MM.1S (cell line): Measurements from ENCODE around the gene TMEM256.

ENCODE experiments used
- DNase-seq: peaks from one replicate; pipeline ENCODE4 v3.0.0-alpha.2; 2015
- H2AFZ ChIP-seq: fragments of 300-600 bp; sonication (generic); 2 replicates; pipeline ENCODE4 v1.6.0; 2016; ENCODE audit warnings: antibody characterized with exemption, low read length
- H3F3A ChIP-seq: fragments of 300-600 bp; sonication (generic); 2 replicates; pipeline ENCODE4 v1.6.1; 2016; ENCODE audit warnings: mild to moderate bottlenecking, antibody characterized with exemption, low read length, moderate library complexity, mixed read lengths; ENCODE audit not compliant: insufficient read depth
- H3K27ac ChIP-seq: fragments of 300-600 bp; sonication (generic); 2 replicates; pipeline ENCODE4 v1.5.1; 2016; ENCODE audit warnings: mild to moderate bottlenecking, low read length
- H3K27me3 ChIP-seq: fragments of 300-600 bp; sonication (generic); replicated peaks from 2 replicates; pipeline ENCODE4 v1.6.0; 2016; ENCODE audit warnings: low read length; ENCODE audit not compliant: insufficient read depth
- H3K36me3 ChIP-seq: fragments of 300-600 bp; sonication (generic); replicated peaks from 2 replicates; pipeline ENCODE4 v1.6.1; 2016; ENCODE audit warnings: mild to moderate bottlenecking, low read length, mixed read lengths; ENCODE audit not compliant: insufficient read depth
- H3K4me1 ChIP-seq: fragments of 300-600 bp; sonication (generic); 2 replicates; pipeline ENCODE4 v1.6.1; 2016; ENCODE audit warnings: low read length, mixed read lengths
- H3K4me2 ChIP-seq: fragments of 300-600 bp; sonication (generic); 2 replicates; pipeline ENCODE4 v1.6.0; 2016; ENCODE audit warnings: low read depth, low read length
- H3K4me3 ChIP-seq: fragments of 300-600 bp; sonication (generic); 2 replicates; pipeline ENCODE4 v1.5.1; 2016; ENCODE audit warnings: low read length, mixed read lengths
- H3K79me2 ChIP-seq: fragments of 300-600 bp; sonication (generic); 2 replicates; pipeline ENCODE4 v1.6.1; 2016; ENCODE audit warnings: mixed run types, low read length, mixed read lengths
- H3K9ac ChIP-seq: fragments of 300-600 bp; sonication (generic); 2 replicates; pipeline ENCODE4 v1.6.1; 2016; ENCODE audit warnings: low read length, mixed read lengths
- H3K9me2 ChIP-seq: fragments of 300-600 bp; sonication (generic); replicated peaks from 2 replicates; pipeline ENCODE4 v1.6.1; 2016; ENCODE audit warnings: mild to moderate bottlenecking, low read length, mixed read lengths; ENCODE audit not compliant: insufficient read depth
- H3K9me3 ChIP-seq: fragments of 300-600 bp; sonication (generic); replicated peaks from 2 replicates; pipeline ENCODE4 v1.6.1; 2016; ENCODE audit warnings: mild to moderate bottlenecking, low read length, mixed read lengths; ENCODE audit not compliant: insufficient read depth
- H4K20me1 ChIP-seq: fragments of 300-600 bp; sonication (generic); 2 replicates; pipeline ENCODE4 v1.6.1; 2016; ENCODE audit warnings: mild to moderate bottlenecking, low read length, moderate library complexity, mixed read lengths; ENCODE audit not compliant: insufficient read depth
- EZH2 ChIP-seq: fragments of 300-600 bp; sonication (generic); optimal IDR thresholded peaks from 2 replicates; pipeline ENCODE3; 2017; ENCODE audit warnings: low read depth, mild to moderate bottlenecking, antibody characterized with exemption, low read length, mixed read lengths
- EZH2phosphoT487 ChIP-seq: fragments of 300-600 bp; sonication (generic); IDR thresholded peaks from 2 replicates; pipeline ENCODE4 v1.6.1; 2018; ENCODE audit warnings: antibody characterized with exemption, low read length
- TF ChIP-seq, protein P1 (sequence below): fragments of 300-600 bp; sonication (generic); IDR thresholded peaks from 2 replicates; pipeline ENCODE4 v1.5.1; 2016; ENCODE audit warnings: antibody characterized with exemption, low read length, mixed read lengths

TMEM256 gene

DNA sequence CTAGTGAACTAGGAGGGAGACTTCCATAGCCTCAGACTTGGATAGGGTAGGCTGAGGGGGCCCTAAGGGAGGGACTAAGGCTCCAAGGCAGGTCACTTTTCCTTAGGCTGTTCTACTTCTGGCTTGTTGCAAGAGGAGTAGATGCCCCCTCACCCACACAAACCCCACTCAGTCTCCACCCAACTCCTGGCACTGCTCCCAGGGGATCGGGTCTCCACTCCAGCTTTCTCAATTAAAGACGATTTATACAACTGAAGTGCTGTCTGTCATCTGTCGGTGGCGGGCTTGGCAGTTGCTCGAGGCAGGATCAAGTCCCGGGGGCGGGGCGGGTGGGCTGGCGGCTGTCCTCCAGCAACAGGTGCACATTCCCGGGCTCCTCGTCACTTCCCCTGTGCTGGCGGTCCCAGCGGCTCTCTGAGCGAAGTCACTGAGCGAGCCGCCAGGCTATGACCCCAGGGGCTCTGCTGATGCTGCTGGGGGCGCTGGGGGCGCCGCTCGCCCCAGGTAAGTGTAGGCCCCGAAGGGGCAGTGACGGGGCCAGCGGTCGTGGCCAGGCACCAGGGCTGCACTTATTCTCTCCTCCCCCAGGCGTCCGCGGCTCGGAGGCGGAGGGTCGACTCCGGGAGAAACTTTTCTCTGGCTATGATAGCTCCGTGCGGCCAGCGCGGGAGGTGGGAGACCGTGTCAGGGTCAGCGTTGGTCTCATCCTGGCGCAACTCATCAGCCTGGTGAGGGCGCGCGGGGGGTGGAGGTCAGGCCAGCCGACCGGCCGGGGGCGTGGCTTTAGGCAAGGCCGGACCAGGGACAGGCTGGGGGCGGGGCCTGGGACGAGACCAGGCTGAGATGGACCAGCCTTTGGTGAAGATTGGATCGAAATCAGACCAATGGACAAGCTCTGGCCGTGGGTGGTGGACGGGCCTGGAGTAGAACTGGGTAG, 41.1 kb upstream of the TMEM256 start, which contains the start of gene CHRNB1:
TSS of gene CHRNB1 (plus strand) at position 380 of the 937 bp plus-strand sequence. CDS start at position 447, 67 bp downstream.
- H3K27ac ChIP-seq, result no peak within 1 kb of the TSS
- H3K4me1 ChIP-seq, result no peaks in the 10 kb centered on the region
- no peak for DNase-seq
- no peak for TF ChIP-seq EZH2phosphoT487
- no peak for TF ChIP-seq EZH2
- TF ChIP-seq, protein P1, sequence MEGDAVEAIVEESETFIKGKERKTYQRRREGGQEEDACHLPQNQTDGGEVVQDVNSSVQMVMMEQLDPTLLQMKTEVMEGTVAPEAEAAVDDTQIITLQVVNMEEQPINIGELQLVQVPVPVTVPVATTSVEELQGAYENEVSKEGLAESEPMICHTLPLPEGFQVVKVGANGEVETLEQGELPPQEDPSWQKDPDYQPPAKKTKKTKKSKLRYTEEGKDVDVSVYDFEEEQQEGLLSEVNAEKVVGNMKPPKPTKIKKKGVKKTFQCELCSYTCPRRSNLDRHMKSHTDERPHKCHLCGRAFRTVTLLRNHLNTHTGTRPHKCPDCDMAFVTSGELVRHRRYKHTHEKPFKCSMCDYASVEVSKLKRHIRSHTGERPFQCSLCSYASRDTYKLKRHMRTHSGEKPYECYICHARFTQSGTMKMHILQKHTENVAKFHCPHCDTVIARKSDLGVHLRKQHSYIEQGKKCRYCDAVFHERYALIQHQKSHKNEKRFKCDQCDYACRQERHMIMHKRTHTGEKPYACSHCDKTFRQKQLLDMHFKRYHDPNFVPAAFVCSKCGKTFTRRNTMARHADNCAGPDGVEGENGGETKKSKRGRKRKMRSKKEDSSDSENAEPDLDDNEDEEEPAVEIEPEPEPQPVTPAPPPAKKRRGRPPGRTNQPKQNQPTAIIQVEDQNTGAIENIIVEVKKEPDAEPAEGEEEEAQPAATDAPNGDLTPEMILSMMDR, result no peak
- H2AFZ ChIP-seq, result no peak within 1 kb of the TSS
- no peaks in the 10 kb centered on the region for H3K9me2 ChIP-seq
- no peaks in the 10 kb centered on the region for H4K20me1 ChIP-seq
- no peak within 1 kb of the TSS for H3K4me3 ChIP-seq
- no peaks in the 10 kb centered on the region for H3F3A ChIP-seq
- no peaks in the 10 kb centered on the region for H3K79me2 ChIP-seq
- H3K4me2 ChIP-seq, result peak within 1 kb of the TSS; percentile 52; the same call in 1 of the 2 replicates
- no peaks in the 10 kb centered on the region for H3K36me3 ChIP-seq
- no peak within 1 kb of the TSS for H3K9ac ChIP-seq
- H3K9me3 ChIP-seq, result no peaks in the 10 kb centered on the region
- peaks cover 88% of the 10 kb centered on the region for H3K27me3 ChIP-seq

DNA sequence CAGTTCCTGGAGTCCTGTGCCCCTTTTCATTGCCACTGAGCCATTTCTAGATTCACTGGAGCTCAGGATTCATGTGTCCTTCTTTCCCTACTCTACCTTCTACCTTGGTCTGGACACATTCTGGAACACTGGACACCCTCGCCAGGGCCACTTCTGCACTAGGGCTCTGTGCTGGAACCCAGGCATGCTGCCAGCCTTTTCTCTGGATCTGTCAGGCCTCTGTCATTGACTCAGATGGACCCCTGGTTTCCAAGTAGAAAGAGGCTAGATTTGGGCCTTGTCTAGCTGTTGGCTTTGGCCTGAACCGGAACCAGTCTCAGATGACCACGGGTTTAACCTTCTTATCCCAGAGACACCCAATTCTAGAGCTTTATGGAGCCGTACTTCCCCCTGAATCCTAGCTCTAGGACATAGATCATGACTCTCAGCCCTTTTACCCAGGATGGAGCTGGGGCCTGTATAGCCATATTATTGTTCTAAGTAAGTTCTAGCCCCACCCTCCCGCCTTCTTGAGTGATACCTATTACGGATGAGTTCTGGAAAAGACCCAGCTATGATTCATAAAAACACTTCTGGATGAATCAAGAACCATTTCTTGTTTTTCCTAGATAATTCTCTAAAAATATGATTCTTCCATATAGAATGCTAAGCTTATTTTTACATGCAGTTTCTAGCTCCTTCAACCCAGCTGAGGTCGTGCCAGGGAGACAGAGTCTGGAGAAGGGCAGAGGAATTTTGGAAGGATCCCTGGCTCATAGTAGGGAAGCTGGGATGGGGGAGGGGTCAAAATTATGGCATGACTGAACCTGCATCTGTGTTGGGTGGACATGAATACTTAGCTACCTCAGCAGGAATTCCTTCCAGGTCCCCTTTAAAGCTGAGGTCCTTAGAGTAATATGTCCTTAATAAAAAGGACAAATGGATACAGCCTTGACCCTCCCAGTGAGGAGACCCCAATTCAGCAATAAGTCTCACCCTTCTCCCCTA, 39.9 kb upstream of the TMEM256 start:
- Histone ChIP-seq H4K20me1 (no peaks in the 10 kb centered on the region), H3K9me3 (no peaks in the 10 kb centered on the region), H3F3A (no peaks in the 10 kb centered on the region), H3K79me2 (no peaks in the 10 kb centered on the region), H3K27me3 (peaks cover 94% of the 10 kb centered on the region), H3K4me3 (no peak overlapping the region), H3K9me2 (no peaks in the 10 kb centered on the region), H3K4me2 (no peak overlapping the region), H3K9ac (no peak overlapping the region), H3K4me1 (no peaks in the 10 kb centered on the region), H3K36me3 (no peaks in the 10 kb centered on the region), H2AFZ (no peak overlapping the region), H3K27ac (no peak overlapping the region)
- DNase-seq, result no peak
- TF ChIP-seq, protein P1, result no peak
- TF ChIP-seq EZH2, result no peak
- TF ChIP-seq EZH2phosphoT487, result no peak

DNA sequence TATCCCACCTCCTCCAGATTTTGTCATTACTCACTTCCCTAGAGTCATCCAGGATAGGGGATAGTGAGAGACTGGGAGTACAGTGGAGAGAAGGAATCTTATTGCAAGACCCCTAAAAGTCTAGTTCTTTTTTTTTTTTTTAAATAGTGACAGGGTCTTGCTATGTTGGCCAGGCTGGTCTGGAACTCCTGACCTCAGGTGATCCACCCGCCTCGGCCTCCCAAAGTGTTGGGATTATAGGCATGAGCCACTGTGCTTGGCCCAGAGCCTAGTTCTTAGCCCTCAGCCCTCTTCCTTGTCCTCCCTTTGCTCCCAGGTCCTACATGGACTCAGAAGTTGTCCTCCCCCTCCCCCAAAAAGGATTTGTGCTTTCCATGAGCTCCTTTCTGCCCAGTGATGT, 38.2 kb upstream of the TMEM256 start:
- Histone ChIP-seq H4K20me1 (no peaks in the 10 kb centered on the region), H3K27me3 (peaks cover 88% of the 10 kb centered on the region), H3K9me2 (no peaks in the 10 kb centered on the region), H3K36me3 (no peaks in the 10 kb centered on the region), H3F3A (no peaks in the 10 kb centered on the region), H3K4me1 (peaks cover 2% of the 10 kb centered on the region; the same call in 1 of the 2 replicates), H3K9ac (no peak overlapping the region), H3K4me2 (no peak overlapping the region), H3K79me2 (no peaks in the 10 kb centered on the region), H2AFZ (no peak overlapping the region), H3K4me3 (no peak overlapping the region), H3K27ac (no peak overlapping the region), H3K9me3 (no peaks in the 10 kb centered on the region)
- TF ChIP-seq EZH2phosphoT487 (no peak), EZH2 (no peak)
- no peak for DNase-seq
